ENCODE data around the gene TFPI.

The TFPI gene

GRCh38 chr2:187503700-187504099 is 50.5 kb downstream of the TFPI start:
- no peak for DNase-seq

GRCh38 chr2:187502467-187502866 is 51.8 kb downstream of the TFPI start:
- DNase-seq: no peak

- no peak for DNase-seq
Observed at GRCh38 chr2:187500585-187501359, 53.5 kb downstream of the TFPI start.

GRCh38 chr2:187499941-187500532 is 54.2 kb downstream of the TFPI start:
- peak; percentile 49 for DNase-seq

- DNase-seq: no peak
Observed at GRCh38 chr2:187497858-187498463, 56.3 kb downstream of the TFPI start.

- DNase-seq: no peak
Observed at GRCh38 chr2:187497140-187497539, 57.1 kb downstream of the TFPI start.

GRCh38 chr2:187495324-187495723 is 58.9 kb downstream of the TFPI start:
- no peak for DNase-seq

GRCh38 chr2:187493877-187494568 is 60.2 kb downstream of the TFPI start:
- DNase-seq: no peak

- DNase-seq: no peak
Observed at GRCh38 chr2:187493180-187493579, 61.1 kb downstream of the TFPI start.

- DNase-seq: no peak
Observed at GRCh38 chr2:187486241-187486640, 68.0 kb downstream of the TFPI start.

- no peak for DNase-seq
Observed at GRCh38 chr2:187485523-187485922, 68.7 kb downstream of the TFPI start.

GRCh38 chr2:187483537-187483936 is 70.7 kb downstream of the TFPI start:
- no peak for DNase-seq

- DNase-seq: no peak
Observed at GRCh38 chr2:187482796-187483195, 71.4 kb downstream of the TFPI start.

GRCh38 chr2:187481543-187481942 is 72.7 kb downstream of the TFPI start:
- no peak for DNase-seq

GRCh38 chr2:187478719-187479118 is 75.5 kb downstream of the TFPI start:
- no peak for DNase-seq

- no peak for DNase-seq
Observed at GRCh38 chr2:187477051-187477450, 77.2 kb downstream of the TFPI start.

GRCh38 chr2:187475499-187476248 is 78.6 kb downstream of the TFPI start:
- DNase-seq: no peak

GRCh38 chr2:187470698-187471097 is 83.5 kb downstream of the TFPI start:
- no peak for DNase-seq

GRCh38 chr2:187469538-187469937 is 84.7 kb downstream of the TFPI start:
- no peak for DNase-seq

- DNase-seq: no peak
Observed at GRCh38 chr2:187468262-187468661, 86.0 kb downstream of the TFPI start.

- DNase-seq: no peak
Observed at GRCh38 chr2:187466129-187466792, 88.0 kb downstream of the TFPI start.

- DNase-seq: no peak
Observed at GRCh38 chr2:187462839-187463238, 91.4 kb downstream of the TFPI start.

Data from KG1 (cell line).